GM18867 (cell line): ENCODE data around the gene FADD.

Experiments
- ATAC-seq: cut with Tn5 transposase; IDR thresholded peaks from one replicate; pipeline ENCODE4 v1.9.1; 2021; ENCODE audit warnings: mild to moderate bottlenecking, moderate library complexity; ENCODE audit not compliant: unreplicated experiment

The FADD gene

DNA sequence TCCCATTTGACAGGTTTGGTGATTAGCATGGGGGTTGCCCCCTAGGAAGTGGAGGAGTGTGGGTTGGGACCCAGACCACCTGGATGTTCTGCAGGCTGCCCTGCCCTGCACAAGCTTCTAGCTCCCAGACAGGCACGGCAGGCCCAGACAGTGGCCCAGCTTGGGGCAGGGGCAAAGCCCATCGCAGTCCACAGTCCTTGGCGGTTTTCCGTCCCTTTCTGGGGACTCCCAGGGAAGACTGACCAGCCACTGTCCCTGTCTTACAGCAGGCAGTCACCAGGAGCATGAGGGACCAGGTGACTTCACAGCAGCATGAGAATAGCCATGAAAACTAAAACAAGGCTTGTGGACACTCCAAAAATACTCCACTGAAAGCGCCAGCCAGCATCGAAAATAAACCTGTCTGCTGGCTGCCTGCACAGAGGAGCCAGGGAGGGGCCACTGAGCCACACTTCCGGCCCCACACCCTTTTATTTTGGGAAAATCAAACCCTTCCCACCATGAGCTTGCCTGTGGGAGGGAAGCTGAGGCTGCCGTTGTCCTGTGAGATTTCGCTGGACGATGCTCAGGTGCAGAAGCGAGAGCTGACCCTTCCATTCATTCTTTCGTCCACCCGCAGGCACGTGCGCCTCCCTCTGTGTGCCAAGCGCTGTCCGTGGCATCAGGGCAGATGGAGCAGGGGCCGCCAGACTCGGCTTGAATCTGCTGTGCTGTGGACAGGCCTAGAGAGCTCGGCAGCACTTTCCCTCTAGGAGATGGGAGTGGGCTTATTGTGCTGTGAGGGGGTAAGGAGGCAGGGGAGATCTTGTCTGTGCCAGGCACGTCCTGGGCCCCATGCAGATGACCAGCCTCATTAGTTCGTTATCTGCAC lies 28.0 kb downstream of the FADD start:
- ATAC-seq: no peak

- no peak for ATAC-seq
Measured at GRCh38 chr11:70233034-70233433, 29.9 kb downstream of the FADD start.

- no peak for ATAC-seq
Measured at GRCh38 chr11:70233511-70233934, 30.4 kb downstream of the FADD start.

GRCh38 chr11:70233962-70234361 lies 30.9 kb downstream of the FADD start:
- ATAC-seq: no peak

GRCh38 chr11:70240337-70240736 lies 37.2 kb downstream of the FADD start:
- ATAC-seq: no peak

- ATAC-seq: no peak
Measured at GRCh38 chr11:70241709-70242108, 38.6 kb downstream of the FADD start.

DNA sequence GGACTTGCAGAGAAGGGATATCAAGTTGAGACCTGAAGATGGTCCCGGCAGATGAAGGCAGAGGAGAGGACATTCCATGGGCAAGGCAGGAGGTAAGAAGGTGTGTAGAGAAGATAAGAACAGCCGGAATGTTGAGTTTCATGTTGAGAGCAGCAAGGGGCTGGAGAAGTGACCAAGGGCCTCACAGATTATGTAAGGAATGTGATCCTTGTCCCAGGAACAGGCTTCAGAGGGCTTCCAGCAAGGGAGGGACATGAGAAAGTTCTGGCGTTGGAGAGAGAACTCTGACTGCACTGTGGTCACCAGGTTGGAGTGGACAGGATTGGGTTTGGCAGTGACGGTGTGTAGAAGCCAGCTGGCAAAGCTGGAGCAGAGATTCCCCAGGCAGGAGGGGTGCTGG lies 39.8 kb downstream of the FADD start:
- no peak for ATAC-seq

DNA sequence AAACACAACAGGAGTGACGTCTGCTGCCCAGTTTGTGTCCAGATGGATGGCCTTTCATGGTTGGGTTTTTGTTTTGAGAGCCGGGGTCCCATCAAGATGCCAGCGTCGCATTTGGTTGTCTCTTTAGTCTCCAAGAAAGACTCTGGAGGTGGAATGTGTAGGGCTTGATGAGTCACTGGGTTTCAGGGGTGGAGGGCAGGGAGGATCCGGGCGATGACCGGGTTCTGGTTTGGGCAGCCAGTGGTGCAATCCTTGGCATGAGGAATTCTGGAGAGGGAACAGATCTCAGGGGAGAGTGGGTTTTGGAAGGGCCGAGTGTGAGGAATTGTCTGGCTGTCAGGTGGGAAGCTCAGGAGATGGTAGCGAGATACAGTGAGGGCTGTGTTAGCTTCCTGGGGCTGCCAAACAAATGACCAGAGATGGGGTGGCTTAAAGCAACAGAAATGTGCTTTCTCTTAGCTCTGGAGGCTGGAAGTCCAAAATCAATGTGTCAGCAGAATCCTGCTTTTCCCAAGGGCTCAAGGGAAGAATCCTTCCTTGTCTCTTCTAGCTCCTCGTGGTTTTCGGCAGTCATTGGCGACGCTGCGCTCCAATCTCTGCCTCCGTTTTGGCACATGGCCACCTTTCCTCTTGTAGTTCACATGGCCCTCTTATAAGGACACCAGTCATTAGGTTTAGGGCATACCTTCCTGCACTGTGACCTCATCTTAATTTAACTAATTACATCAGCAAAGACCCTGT lies 41.0 kb downstream of the FADD start:
- no peak for ATAC-seq

- ATAC-seq: no peak
Measured at GRCh38 chr11:70244698-70245097, 41.6 kb downstream of the FADD start.

DNA sequence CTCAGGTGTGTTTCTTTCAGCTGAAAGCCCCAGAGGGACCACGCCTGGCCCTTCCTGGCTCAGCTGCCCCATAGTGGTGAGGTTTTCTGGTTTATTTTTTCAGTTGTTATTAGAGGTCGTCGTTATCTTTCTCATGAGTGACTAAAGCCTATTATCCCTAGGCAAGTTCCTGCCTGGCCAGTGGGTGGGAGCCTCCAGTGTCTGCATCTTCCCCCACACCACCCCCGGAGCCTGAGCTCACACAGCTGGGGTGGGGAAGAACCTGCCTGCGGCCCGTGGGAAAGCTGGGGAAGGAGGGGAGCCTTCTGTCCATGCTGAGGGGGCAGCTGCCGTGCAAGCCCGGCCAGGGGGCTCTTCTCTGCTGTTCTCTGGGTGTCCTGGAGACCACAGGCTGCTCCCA lies 43.1 kb downstream of the FADD start:
- ATAC-seq: no peak

GRCh38 chr11:70247042-70247709 lies 44.1 kb downstream of the FADD start:
- ATAC-seq: no peak

DNA sequence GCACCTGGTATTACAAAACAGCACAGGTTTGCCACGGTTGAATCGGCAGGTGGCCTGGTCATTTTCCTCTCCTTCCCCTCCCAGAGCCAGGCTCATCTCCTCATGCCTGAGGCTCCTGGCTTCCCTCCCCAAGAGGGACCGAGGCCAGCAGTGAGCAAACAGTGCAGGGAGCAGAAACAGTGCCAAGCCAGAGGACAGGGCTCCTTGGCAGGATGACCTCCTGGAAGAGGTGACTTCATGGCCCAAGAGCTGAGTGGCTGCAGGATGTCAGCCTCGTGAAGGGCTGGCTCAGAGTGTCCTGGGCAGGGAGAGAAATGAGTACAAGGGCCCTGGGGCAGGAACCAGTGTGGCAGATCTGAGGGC lies 44.6 kb downstream of the FADD start:
- ATAC-seq: no peak

DNA sequence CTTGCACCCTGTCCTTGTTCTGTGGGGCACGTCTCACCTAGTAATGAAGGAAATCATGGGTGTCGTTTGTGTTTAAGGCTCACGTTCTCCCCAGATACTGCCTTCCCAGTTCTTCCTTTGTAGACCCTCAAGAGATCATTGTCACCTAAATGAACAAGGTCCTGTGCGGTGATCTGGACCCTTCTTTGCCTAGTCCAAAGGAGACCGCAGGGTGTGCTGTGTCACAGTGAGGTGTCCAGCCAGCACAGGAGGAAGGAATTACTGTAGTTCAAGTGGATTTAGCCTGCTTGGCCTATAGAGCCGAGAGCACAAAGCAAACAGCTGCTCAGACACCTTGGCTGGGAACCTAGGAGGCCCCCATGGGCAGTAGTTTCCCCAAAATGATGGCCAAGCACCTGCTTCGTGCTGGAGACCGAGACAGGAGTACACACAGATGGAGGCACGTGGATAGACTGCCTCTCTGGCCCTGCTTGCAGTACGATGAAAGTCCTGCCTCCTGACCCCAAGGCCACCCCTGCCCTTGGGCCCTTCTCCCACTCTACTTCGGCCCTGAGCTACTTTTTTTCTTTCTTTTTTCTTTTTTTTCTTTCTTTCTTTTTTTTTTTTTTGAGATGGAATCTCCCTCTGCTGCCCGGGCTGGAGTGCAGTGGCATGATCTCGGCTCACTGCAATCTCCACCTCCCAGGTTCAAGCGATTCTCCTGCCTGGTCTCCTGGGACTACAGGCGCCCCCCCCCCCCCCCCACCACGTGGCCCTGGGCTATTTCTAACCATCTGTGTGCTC lies 48.0 kb downstream of the FADD start:
- ATAC-seq: no peak

DNA sequence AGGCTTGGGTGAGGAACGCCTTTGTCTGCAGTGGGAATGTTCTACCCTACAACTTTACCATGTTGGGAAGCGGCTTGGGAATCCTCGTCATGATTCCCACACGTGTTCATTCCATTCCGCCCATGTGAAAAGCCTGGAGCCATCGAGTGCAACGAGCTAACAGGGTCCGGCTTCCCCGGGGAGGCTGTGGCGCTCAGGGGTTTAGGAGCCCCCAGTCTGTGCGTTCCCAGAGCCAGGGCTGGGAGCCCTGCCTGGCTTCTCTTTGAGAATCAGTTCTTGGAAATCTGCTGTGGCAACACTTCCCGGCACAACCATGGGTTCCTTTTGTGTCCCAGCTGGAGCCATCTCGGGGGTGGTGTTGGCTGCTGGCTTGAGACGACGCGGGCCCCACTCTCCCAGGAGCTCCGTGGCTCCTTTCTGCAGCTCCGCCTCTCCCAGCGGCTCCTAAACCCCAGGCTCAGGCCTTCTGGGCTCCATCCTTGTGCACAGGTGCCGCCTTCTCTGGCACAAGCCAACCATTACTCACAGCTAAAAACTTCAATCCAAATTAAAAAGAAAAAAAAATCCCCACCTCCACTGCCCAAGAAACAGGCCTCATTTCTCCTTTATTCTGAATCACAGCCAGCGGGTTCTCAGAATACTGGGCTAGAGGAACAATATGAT lies 48.7 kb downstream of the FADD start:
- no peak for ATAC-seq

- ATAC-seq: peak; percentile 65
Measured at GRCh38 chr11:70252844-70253243, 49.7 kb downstream of the FADD start.

DNA sequence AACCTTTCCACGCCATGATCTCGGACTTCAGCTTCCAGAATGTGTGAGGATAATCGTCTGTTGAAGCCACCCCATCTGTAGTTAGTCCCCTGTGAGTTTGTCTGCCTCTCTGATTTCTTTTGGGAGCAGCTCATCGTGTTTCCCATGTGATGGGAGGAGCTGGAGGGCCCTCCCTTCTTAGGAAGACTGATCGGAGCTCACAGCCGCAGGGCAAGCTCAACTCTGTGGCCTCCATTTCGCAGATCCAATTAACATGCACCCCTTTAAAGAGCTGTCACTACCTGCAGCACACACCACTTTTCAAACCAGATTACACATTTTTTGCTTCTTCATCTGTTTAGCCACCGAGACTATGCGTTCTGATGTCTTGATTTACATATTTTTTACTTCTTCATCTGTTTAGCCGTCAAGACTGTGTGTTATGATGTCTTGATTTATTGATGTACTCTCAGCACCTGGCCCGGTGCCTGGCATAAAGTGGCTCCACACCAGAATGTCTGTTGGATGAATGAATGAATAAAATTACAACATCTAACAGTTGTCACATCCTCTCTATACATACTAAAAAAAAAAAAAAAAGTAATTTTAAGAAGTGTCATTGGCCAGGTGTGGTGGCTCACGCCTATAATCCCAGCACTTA lies 52.5 kb downstream of the FADD start:
- no peak for ATAC-seq
